Liver (tissue), 9 donors: ENCODE data around the gene TEX2. TPM values are rescaled to one million over a fixed set of nuclear protein-coding genes. Genes with fewer than 3 reads are reported as not detected.

ENCODE experiments used
- DNase-seq: peaks from one replicate; pipeline ENCODE4 v3.0.0-alpha.2; 2017; ENCODE audit warnings: low spot score
- H3K27ac ChIP-seq, 2 donors: one replicate each; pipeline ENCODE4 v1.7.0; 2013; ENCODE audit warnings: inconsistent platforms in 2 of 2, low read length in 2 of 2, control low read depth in 1 of 2, low read depth in 1 of 2, mild to moderate bottlenecking in 1 of 2
- H3K27me3 ChIP-seq, 4 donors: one replicate each; pipeline versions ENCODE4 v1.6.1 to v1.7.0; 2013; ENCODE audit warnings: low read length in 3 of 4, inconsistent platforms in 1 of 4, mild to moderate bottlenecking in 1 of 4, moderate library complexity in 1 of 4; ENCODE audit not compliant: control insufficient read depth in 4 of 4, insufficient read depth in 4 of 4
- H3K36me3 ChIP-seq, 4 donors: one replicate each; pipeline versions ENCODE4 v1.6.1 to v1.7.0; 2013; ENCODE audit warnings: low read length in 3 of 4, mild to moderate bottlenecking in 3 of 4, low read depth in 1 of 4, moderate library complexity in 1 of 4; ENCODE audit not compliant: control insufficient read depth in 4 of 4, insufficient read depth in 3 of 4
- H3K4me1 ChIP-seq, 4 donors: one replicate each; pipeline versions ENCODE4 v1.6.1 to v1.7.0; 2013; ENCODE audit warnings: low read length in 3 of 4, mild to moderate bottlenecking in 3 of 4, moderate library complexity in 1 of 4; ENCODE audit not compliant: control insufficient read depth in 4 of 4, insufficient read depth in 4 of 4
- H3K4me3 ChIP-seq, 3 donors: one replicate each; pipeline versions ENCODE4 v1.6.1 to v1.7.0; 2013; ENCODE audit warnings: low read length in 3 of 3, control low read depth in 1 of 3, low read depth in 1 of 3, mild to moderate bottlenecking in 1 of 3
- H3K9ac ChIP-seq, 2 donors: one replicate each; pipeline ENCODE4 v1.7.0; 2013; ENCODE audit warnings: low read length in 2 of 2, mild to moderate bottlenecking in 2 of 2, moderate library complexity in 2 of 2, control low read depth in 1 of 2, low read depth in 1 of 2
- H3K9me3 ChIP-seq, 4 donors: one replicate each; pipeline versions ENCODE4 v1.6.1 to v1.7.0; 2013; ENCODE audit warnings: low read length in 3 of 4; ENCODE audit not compliant: control insufficient read depth in 4 of 4
- EGR1 ChIP-seq, 2 donors: IDR thresholded peaks; 2 replicates each; pipeline ENCODE4 v1.6.1; 2016 to 2018; ENCODE audit warnings: antibody characterized with exemption in 2 of 2, low read depth in 2 of 2
- FOXA1 ChIP-seq: IDR thresholded peaks from 2 replicates; pipeline ENCODE4 v1.6.1; 2016; ENCODE audit warnings: antibody characterized with exemption
- FOXA2 ChIP-seq: IDR thresholded peaks from 2 replicates; pipeline ENCODE4 v1.6.1; 2016; ENCODE audit warnings: antibody characterized with exemption
- GABPA ChIP-seq, 2 donors: IDR thresholded peaks in 1 of 2; conservative IDR thresholded peaks in 1 of 2; 2 replicates each; pipeline ENCODE4 v1.6.1; 2016; ENCODE audit warnings: antibody characterized with exemption in 2 of 2, mild to moderate bottlenecking in 1 of 2, moderate library complexity in 1 of 2
- HNF4A ChIP-seq, 2 donors: conservative IDR thresholded peaks; 2 replicates each; pipeline ENCODE4 v1.6.1; 2016; ENCODE audit warnings: antibody characterized with exemption in 2 of 2, mild to moderate bottlenecking in 2 of 2
- HNF4G ChIP-seq: IDR thresholded peaks from 2 replicates; pipeline ENCODE4 v1.6.1; 2016; ENCODE audit warnings: antibody characterized with exemption
- JUND ChIP-seq, 2 donors: IDR thresholded peaks; 2 replicates each; pipeline ENCODE4 v1.6.1; 2016; ENCODE audit warnings: antibody characterized with exemption in 2 of 2
- NR2F2 ChIP-seq: IDR thresholded peaks from 2 replicates; pipeline ENCODE4 v1.6.1; 2016; ENCODE audit warnings: antibody characterized with exemption
- RAD21 ChIP-seq, 2 donors: IDR thresholded peaks; 2 replicates each; pipeline ENCODE4 v1.6.1; 2016; ENCODE audit warnings: antibody characterized with exemption in 2 of 2, mild to moderate bottlenecking in 2 of 2
- RXRA ChIP-seq, 2 donors: IDR thresholded peaks; 2 replicates each; pipeline ENCODE4 v1.6.1; 2017 to 2018; ENCODE audit warnings: antibody characterized with exemption in 2 of 2, mild to moderate bottlenecking in 1 of 2
- SP1 ChIP-seq: IDR thresholded peaks from 2 replicates; pipeline ENCODE4 v1.6.1; 2018; ENCODE audit warnings: antibody characterized with exemption, mild to moderate bottlenecking
- TAF1 ChIP-seq: conservative IDR thresholded peaks from 2 replicates; pipeline ENCODE4 v1.6.1; 2016; ENCODE audit warnings: antibody characterized with exemption, mild to moderate bottlenecking
- YY1 ChIP-seq: IDR thresholded peaks from 2 replicates; pipeline ENCODE4 v1.6.1; 2016; ENCODE audit warnings: antibody characterized with exemption, mild to moderate bottlenecking
- WGBS: extraction: QIAGEN DNeasy Blood & Tissue Kit; methylation state at CpG from one replicate; pipeline ENCODE4 v1.1.7; 2013; 5-methylcytosine and 5-hydroxymethylcytosine counted together
- polyA plus RNA-seq, 2 donors: library from polyadenylated mRNA; stranded (reverse) in 1 of 2; unstranded in 1 of 2; fragments of 200-250 nt in 1 of 2; fragments of >200 nt in 1 of 2; fragmentation: Nextera tagmentation in 1 of 2; extraction: Ambion mirVana in 1 of 2; gene quantifications; one replicate each; pipeline versions ENCODE4 v1.2.1 to v1.2.3, GENCODE V29; 2013 to 2015
- total RNA-seq, 2 donors: library from RNA; depleted of rRNA; stranded (reverse); fragments of >200 nt; gene quantifications; one replicate each; pipeline ENCODE4 v1.2.3, GENCODE V29; 2014
- TF ChIP-seq, protein P1 (sequence below): fragments of 150-350 bp; IDR thresholded peaks from 2 replicates; pipeline ENCODE4 v1.5.1; 2017; ENCODE audit warnings: improper control_type of control experiment, low read depth, low read length; ENCODE audit not compliant: missing input control
- TF ChIP-seq, protein P2 (sequence below): IDR thresholded peaks from 2 replicates; pipeline ENCODE4 v1.6.1; 2016; ENCODE audit warnings: antibody characterized with exemption
- TF ChIP-seq, protein P3 (sequence below): IDR thresholded peaks from 2 replicates; pipeline ENCODE4 v1.6.1; 2016; ENCODE audit warnings: antibody characterized with exemption
- TF ChIP-seq, protein P4 (sequence below): IDR thresholded peaks from 2 replicates; pipeline ENCODE4 v1.6.1; 2016; ENCODE audit warnings: antibody characterized with exemption, mild to moderate bottlenecking
- TF ChIP-seq, protein P5 (sequence below): IDR thresholded peaks from 2 replicates; pipeline ENCODE4 v1.6.1; 2016; ENCODE audit warnings: antibody characterized with exemption
- donor health status: healthy.
- donor health status: healthy.
- donor health status: healthy.
- donor health status: healthy.
- donor health status: healthy.

TEX2 gene
- total and polyA plus RNA-seq, 4 donors: 15.9 to 39.8 (median 28.2) TPM

DNA sequence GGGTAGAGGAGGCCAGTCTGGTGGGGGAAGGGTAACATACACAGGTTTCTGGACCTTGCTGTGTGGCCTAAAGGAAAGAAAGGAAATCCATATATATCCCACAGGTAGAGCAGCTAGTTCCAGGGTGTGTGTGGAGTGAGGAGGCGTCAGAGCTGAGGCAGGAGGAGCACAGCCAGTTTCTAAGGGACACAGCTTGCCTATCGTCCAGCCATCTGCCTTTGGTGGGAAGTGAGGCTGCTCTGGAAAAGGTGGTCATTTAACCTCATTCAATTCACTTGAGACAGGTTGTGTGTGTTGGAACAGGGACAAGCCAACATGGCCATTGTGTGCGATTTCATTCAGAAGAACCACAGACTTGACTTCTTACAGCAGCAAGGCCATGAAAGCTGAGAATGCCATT, 96.2 kb downstream of the TEX2 start:
- peaks cover 0 to 2% (median 0%) of the 10 kb centered on the region in 4 donors for H3K4me1 ChIP-seq
- H3K9ac ChIP-seq: no peak overlapping the region
- no peaks in the 10 kb centered on the region for H3K27me3 ChIP-seq
- H3K36me3 ChIP-seq: peaks cover 0 to 19% (median 12%) of the 10 kb centered on the region in 4 donors
- 99% methylated on average over 3 of the region's 3 CpGs for WGBS
- no peaks in the 10 kb centered on the region for H3K9me3 ChIP-seq
- no peak for DNase-seq
- no peak for TF ChIP-seq FOXA1
- TF ChIP-seq, protein P1, sequence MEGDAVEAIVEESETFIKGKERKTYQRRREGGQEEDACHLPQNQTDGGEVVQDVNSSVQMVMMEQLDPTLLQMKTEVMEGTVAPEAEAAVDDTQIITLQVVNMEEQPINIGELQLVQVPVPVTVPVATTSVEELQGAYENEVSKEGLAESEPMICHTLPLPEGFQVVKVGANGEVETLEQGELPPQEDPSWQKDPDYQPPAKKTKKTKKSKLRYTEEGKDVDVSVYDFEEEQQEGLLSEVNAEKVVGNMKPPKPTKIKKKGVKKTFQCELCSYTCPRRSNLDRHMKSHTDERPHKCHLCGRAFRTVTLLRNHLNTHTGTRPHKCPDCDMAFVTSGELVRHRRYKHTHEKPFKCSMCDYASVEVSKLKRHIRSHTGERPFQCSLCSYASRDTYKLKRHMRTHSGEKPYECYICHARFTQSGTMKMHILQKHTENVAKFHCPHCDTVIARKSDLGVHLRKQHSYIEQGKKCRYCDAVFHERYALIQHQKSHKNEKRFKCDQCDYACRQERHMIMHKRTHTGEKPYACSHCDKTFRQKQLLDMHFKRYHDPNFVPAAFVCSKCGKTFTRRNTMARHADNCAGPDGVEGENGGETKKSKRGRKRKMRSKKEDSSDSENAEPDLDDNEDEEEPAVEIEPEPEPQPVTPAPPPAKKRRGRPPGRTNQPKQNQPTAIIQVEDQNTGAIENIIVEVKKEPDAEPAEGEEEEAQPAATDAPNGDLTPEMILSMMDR: no peak
- no peak for TF ChIP-seq YY1
- TF ChIP-seq, protein P2, sequence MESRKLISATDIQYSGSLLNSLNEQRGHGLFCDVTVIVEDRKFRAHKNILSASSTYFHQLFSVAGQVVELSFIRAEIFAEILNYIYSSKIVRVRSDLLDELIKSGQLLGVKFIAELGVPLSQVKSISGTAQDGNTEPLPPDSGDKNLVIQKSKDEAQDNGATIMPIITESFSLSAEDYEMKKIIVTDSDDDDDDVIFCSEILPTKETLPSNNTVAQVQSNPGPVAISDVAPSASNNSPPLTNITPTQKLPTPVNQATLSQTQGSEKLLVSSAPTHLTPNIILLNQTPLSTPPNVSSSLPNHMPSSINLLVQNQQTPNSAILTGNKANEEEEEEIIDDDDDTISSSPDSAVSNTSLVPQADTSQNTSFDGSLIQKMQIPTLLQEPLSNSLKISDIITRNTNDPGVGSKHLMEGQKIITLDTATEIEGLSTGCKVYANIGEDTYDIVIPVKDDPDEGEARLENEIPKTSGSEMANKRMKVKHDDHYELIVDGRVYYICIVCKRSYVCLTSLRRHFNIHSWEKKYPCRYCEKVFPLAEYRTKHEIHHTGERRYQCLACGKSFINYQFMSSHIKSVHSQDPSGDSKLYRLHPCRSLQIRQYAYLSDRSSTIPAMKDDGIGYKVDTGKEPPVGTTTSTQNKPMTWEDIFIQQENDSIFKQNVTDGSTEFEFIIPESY: no peak
- TF ChIP-seq, protein P3, sequence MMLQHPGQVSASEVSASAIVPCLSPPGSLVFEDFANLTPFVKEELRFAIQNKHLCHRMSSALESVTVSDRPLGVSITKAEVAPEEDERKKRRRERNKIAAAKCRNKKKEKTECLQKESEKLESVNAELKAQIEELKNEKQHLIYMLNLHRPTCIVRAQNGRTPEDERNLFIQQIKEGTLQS: no peak
- TF ChIP-seq JUND (IDR thresholded peaks at IDR 0.05): no peak
- no peak for TF ChIP-seq RXRA (IDR thresholded peaks at IDR 0.05)
- no peak for TF ChIP-seq FOXA2
- no peak for TF ChIP-seq HNF4G
- TF ChIP-seq GABPA (IDR thresholded peaks at IDR 0.05 in 1 of 2, conservative IDR thresholded peaks at IDR 0.05 in 1 of 2): no peak
- TF ChIP-seq, protein P4, sequence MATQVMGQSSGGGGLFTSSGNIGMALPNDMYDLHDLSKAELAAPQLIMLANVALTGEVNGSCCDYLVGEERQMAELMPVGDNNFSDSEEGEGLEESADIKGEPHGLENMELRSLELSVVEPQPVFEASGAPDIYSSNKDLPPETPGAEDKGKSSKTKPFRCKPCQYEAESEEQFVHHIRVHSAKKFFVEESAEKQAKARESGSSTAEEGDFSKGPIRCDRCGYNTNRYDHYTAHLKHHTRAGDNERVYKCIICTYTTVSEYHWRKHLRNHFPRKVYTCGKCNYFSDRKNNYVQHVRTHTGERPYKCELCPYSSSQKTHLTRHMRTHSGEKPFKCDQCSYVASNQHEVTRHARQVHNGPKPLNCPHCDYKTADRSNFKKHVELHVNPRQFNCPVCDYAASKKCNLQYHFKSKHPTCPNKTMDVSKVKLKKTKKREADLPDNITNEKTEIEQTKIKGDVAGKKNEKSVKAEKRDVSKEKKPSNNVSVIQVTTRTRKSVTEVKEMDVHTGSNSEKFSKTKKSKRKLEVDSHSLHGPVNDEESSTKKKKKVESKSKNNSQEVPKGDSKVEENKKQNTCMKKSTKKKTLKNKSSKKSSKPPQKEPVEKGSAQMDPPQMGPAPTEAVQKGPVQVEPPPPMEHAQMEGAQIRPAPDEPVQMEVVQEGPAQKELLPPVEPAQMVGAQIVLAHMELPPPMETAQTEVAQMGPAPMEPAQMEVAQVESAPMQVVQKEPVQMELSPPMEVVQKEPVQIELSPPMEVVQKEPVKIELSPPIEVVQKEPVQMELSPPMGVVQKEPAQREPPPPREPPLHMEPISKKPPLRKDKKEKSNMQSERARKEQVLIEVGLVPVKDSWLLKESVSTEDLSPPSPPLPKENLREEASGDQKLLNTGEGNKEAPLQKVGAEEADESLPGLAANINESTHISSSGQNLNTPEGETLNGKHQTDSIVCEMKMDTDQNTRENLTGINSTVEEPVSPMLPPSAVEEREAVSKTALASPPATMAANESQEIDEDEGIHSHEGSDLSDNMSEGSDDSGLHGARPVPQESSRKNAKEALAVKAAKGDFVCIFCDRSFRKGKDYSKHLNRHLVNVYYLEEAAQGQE: no peak
- TF ChIP-seq NR2F2: no peak
- no peak for TF ChIP-seq TAF1
- TF ChIP-seq SP1: no peak
- TF ChIP-seq RAD21 (IDR thresholded peaks at IDR 0.05): no peak
- TF ChIP-seq HNF4A (conservative IDR thresholded peaks at IDR 0.05): no peak
- TF ChIP-seq, protein P5, sequence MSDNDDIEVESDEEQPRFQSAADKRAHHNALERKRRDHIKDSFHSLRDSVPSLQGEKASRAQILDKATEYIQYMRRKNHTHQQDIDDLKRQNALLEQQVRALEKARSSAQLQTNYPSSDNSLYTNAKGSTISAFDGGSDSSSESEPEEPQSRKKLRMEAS: no peak
- no peak for TF ChIP-seq EGR1 (IDR thresholded peaks at IDR 0.05; ENCODE audit: low read depth in 2 of 2)
- H3K4me3 ChIP-seq: no peak overlapping the region
- H3K27ac ChIP-seq: no peak overlapping the region
